ENCODE data around the gene ABCC1. TPM values are rescaled to one million over a fixed set of nuclear protein-coding genes. Genes with fewer than 3 reads are reported as not detected.
A peak's percentile ranks its signal among the peaks of the same experiment; 100 is the strongest.

ABCC1 gene
- total RNA-seq, 4 donors from 2014 or later = 19.3 to 43.7 (median 26.2) TPM

GRCh38 chr16:15906439-15906838 lies 43.0 kb upstream of the ABCC1 start:
- no peak for ATAC-seq
- in situ Hi-C loops (cut with MboI; ENCODE audit: low sequenced_read_pairs in 4 of 4) (no loop called here), intact Hi-C loops (cut with DNase I; ENCODE audit: low total_unique reads) (no loop called here)
- no peaks in the 10 kb centered on the region for H3K27me3 ChIP-seq
- H3K4me1 ChIP-seq = no peaks in the 10 kb centered on the region
- DNase-seq = no peak
- no peak overlapping the region for H3K27ac ChIP-seq
- no peak overlapping the region for H3K4me3 ChIP-seq
- no peaks in the 10 kb centered on the region for H3K9me3 ChIP-seq
- TF ChIP-seq POLR2A (IDR thresholded peaks at IDR 0.05) = no peak
- H3K36me3 ChIP-seq = no peaks in the 10 kb centered on the region

- peak in 1 of 2 donors; percentile 40 for DNase-seq
- intact Hi-C loops (cut with DNase I; ENCODE audit: low total_unique reads) = no loop called here
- Histone ChIP-seq H3K27ac (no peak overlapping the region), H3K4me3 (no peak overlapping the region), H3K9me3 (no peaks in the 10 kb centered on the region), H3K36me3 (no peaks in the 10 kb centered on the region), H3K4me1 (no peaks in the 10 kb centered on the region), H3K27me3 (no peaks in the 10 kb centered on the region)
- in situ Hi-C loops (cut with MboI; ENCODE audit: low sequenced_read_pairs in 4 of 4) = no loop called here
- peak; percentile 91 to 97 for ATAC-seq
- TF ChIP-seq POLR2A (IDR thresholded peaks at IDR 0.05) (no peak), CTCF (IDR thresholded peaks at IDR 0.05 in 4 of 5, conservative IDR thresholded peaks at IDR 0.05 in 1 of 5) (no peak)
Measured at GRCh38 chr16:15907863-15908478, 41.4 kb upstream of the ABCC1 start.

GRCh38 chr16:15911198-15911597 lies 38.2 kb upstream of the ABCC1 start:
- Histone ChIP-seq H3K4me3 (no peak overlapping the region), H3K27me3 (no peaks in the 10 kb centered on the region), H3K36me3 (no peaks in the 10 kb centered on the region), H3K27ac (no peak overlapping the region), H3K9me3 (no peaks in the 10 kb centered on the region), H3K4me1 (no peaks in the 10 kb centered on the region)
- DNase-seq = no peak
- in situ Hi-C loops (cut with MboI; ENCODE audit: low sequenced_read_pairs in 4 of 4) (no loop called here), intact Hi-C loops (cut with DNase I; ENCODE audit: low total_unique reads) (no loop called here)
- no peak for ATAC-seq
- TF ChIP-seq CTCF (IDR thresholded peaks at IDR 0.05 in 4 of 5, conservative IDR thresholded peaks at IDR 0.05 in 1 of 5) (no peak), POLR2A (IDR thresholded peaks at IDR 0.05) (no peak)

- DNase-seq (no peak), ATAC-seq (no peak)
- TF ChIP-seq CTCF (IDR thresholded peaks at IDR 0.05 in 4 of 5, conservative IDR thresholded peaks at IDR 0.05 in 1 of 5) (no peak), POLR2A (IDR thresholded peaks at IDR 0.05) (no peak)
- Histone ChIP-seq H3K4me1 (no peaks in the 10 kb centered on the region), H3K27me3 (no peaks in the 10 kb centered on the region), H3K36me3 (no peaks in the 10 kb centered on the region), H3K27ac (no peak overlapping the region), H3K4me3 (no peak overlapping the region), H3K9me3 (no peaks in the 10 kb centered on the region)
- intact Hi-C loops (cut with DNase I; ENCODE audit: low total_unique reads) (no loop called here), in situ Hi-C loops (cut with MboI; ENCODE audit: low sequenced_read_pairs in 4 of 4) (no loop called here)
Measured at GRCh38 chr16:15913046-15913698, 36.2 kb upstream of the ABCC1 start.

- H3K36me3 ChIP-seq = no peaks in the 10 kb centered on the region
- no peaks in the 10 kb centered on the region for H3K9me3 ChIP-seq
- no peak overlapping the region for H3K27ac ChIP-seq
- no peak for ATAC-seq
- DNase-seq = no peak
- intact Hi-C loops (cut with DNase I; ENCODE audit: low total_unique reads) (no loop called here), in situ Hi-C loops (cut with MboI; ENCODE audit: low sequenced_read_pairs in 4 of 4) (no loop called here)
- no peak overlapping the region for H3K4me3 ChIP-seq
- TF ChIP-seq POLR2A (IDR thresholded peaks at IDR 0.05) (no peak), CTCF (IDR thresholded peaks at IDR 0.05 in 4 of 5, conservative IDR thresholded peaks at IDR 0.05 in 1 of 5) (no peak)
- H3K27me3 ChIP-seq = no peaks in the 10 kb centered on the region
- no peaks in the 10 kb centered on the region for H3K4me1 ChIP-seq
Measured at GRCh38 chr16:15915555-15916081, 33.8 kb upstream of the ABCC1 start.
